Measurements from ENCODE around the gene TMEM178B.

TMEM178B gene

DNA sequence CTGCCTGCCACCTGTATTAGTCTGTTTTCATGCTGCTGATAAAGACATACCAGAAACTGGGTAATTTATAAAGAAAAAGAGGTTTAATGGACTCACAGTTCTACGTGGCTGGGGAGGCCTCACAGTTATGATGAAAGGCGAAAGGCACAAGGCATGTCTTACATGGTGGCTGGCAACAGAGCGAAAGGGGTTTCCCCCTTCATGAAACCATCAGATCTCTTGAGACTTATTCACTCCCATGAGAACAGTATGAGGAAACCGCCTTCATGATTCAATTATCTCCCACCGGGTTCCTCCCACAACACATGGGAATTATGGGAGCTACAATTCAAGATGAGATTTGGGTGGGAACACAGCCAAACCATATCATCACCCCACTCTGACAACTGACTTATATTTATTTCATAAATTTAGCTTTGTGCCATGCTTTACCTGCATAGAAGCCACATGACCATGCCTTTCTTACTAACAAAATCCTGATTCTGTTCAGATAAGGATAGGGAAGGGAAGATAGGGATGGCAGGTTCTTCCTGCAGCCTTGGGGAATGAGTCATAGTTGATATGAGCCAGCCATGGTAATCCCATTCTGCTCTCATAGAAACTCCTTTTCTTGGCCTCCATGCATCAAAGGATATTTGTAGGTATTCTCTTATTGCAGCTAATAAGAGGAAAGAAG lies 286.0 kb downstream of the TMEM178B start:
- no peak overlapping the region for H3K27ac ChIP-seq
- H3K27me3 ChIP-seq = no peaks in the 10 kb centered on the region
- no peak overlapping the region for H3K4me3 ChIP-seq (ENCODE audit: low read depth in 1 of 2, low read length in 1 of 2)
- TF ChIP-seq CTCF (IDR thresholded peaks at IDR 0.05) = no peak
- H3K36me3 ChIP-seq = no peaks in the 10 kb centered on the region
- no peaks in the 10 kb centered on the region for H3K9me3 ChIP-seq
- H3K4me1 ChIP-seq (ENCODE audit: control insufficient read depth in 1 of 2, insufficient read depth in 1 of 2, low read depth in 1 of 2, low read length in 1 of 2) = no peaks in the 10 kb centered on the region

GRCh38 chr7:141360416-141360760 lies 286.5 kb downstream of the TMEM178B start:
- TF ChIP-seq CTCF (IDR thresholded peaks at IDR 0.05) = no peak
- Histone ChIP-seq H3K4me3 (ENCODE audit: low read depth in 1 of 2, low read length in 1 of 2) (no peak overlapping the region), H3K27ac (no peak overlapping the region), H3K4me1 (ENCODE audit: control insufficient read depth in 1 of 2, insufficient read depth in 1 of 2, low read depth in 1 of 2, low read length in 1 of 2) (no peaks in the 10 kb centered on the region), H3K36me3 (no peaks in the 10 kb centered on the region), H3K9me3 (no peaks in the 10 kb centered on the region), H3K27me3 (no peaks in the 10 kb centered on the region)

DNA sequence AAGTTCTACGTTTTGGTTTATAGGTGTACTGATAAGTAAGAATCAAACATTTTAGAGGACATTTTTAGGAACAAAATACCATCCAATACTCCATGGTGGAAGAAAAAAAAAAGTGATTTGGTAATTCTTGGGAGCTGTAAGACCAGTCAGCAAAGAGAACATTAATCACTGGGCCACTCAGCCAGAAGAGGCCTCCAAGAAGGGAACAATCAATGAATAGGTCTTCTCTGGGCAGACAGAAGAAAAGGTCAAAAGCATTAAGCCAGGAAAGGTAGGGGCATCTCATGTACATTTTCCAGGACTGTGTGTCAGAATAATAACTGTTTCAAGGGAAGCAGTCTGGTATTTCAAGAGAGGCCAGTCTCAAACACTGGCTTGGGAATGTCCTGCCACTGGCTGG lies 286.9 kb downstream of the TMEM178B start:
- Histone ChIP-seq H3K27ac (no peak overlapping the region), H3K4me3 (ENCODE audit: low read depth in 1 of 2, low read length in 1 of 2) (no peak overlapping the region), H3K9me3 (no peaks in the 10 kb centered on the region), H3K36me3 (no peaks in the 10 kb centered on the region), H3K4me1 (ENCODE audit: control insufficient read depth in 1 of 2, insufficient read depth in 1 of 2, low read depth in 1 of 2, low read length in 1 of 2) (no peaks in the 10 kb centered on the region), H3K27me3 (no peaks in the 10 kb centered on the region)
- TF ChIP-seq CTCF (IDR thresholded peaks at IDR 0.05) = no peak

DNA sequence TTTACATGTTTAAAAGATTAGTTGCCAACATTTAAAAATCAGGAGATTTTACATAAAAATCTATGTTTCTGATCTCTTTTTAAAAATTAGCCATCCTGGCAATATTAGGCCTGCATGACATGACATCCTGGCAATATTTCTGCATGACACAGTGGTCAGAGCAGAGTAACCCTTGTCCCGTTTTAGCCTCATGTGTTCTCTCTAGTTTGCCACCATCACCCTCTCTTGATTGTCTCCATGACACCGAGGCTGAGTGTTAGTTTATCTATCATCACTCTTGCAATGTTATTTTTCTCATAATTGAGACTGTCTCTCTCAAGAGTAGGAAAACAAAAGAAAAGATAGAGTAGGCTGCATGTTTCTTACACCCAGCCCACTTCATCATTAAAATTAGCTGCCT lies 287.6 kb downstream of the TMEM178B start:
- Histone ChIP-seq H3K27ac (no peak overlapping the region), H3K9me3 (no peaks in the 10 kb centered on the region), H3K4me3 (ENCODE audit: low read depth in 1 of 2, low read length in 1 of 2) (no peak overlapping the region), H3K4me1 (ENCODE audit: control insufficient read depth in 1 of 2, insufficient read depth in 1 of 2, low read depth in 1 of 2, low read length in 1 of 2) (no peaks in the 10 kb centered on the region), H3K36me3 (no peaks in the 10 kb centered on the region), H3K27me3 (no peaks in the 10 kb centered on the region)
- no peak for TF ChIP-seq CTCF (IDR thresholded peaks at IDR 0.05)

DNA sequence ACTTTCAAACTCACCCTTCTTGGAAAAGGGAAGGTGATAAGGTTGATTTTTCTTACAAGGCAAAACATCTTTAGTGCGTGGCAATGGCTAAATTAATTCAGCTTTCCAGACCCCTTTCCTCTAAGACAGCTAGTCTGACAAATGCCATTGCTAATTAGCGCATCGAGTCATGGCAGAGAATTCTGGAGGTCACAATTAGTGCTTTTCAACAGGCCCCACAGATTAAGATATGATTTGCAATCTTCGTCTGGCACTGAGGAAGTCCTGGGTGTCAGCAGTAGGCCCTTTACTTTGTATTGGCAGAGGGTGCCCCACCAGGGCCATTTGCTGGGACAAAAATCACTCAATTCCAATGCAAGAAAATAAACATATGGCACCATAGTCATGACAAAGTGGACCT lies 288.1 kb downstream of the TMEM178B start:
- no peaks in the 10 kb centered on the region for H3K4me1 ChIP-seq (ENCODE audit: control insufficient read depth in 1 of 2, insufficient read depth in 1 of 2, low read depth in 1 of 2, low read length in 1 of 2)
- H3K4me3 ChIP-seq (ENCODE audit: low read depth in 1 of 2, low read length in 1 of 2) = no peak overlapping the region
- no peak for TF ChIP-seq CTCF (IDR thresholded peaks at IDR 0.05)
- H3K9me3 ChIP-seq = no peaks in the 10 kb centered on the region
- no peak overlapping the region for H3K27ac ChIP-seq
- no peaks in the 10 kb centered on the region for H3K27me3 ChIP-seq
- no peaks in the 10 kb centered on the region for H3K36me3 ChIP-seq

All from neutrophil (primary cell).